Stimulated activated CD4-positive, alpha-beta T cell treated with anti-CD3 and anti-CD28 coated beads, Interleukin-12 subunit alpha, Interleukin-12 subunit beta, amount 100 ng/mL, for 4 hours (primary cell): ENCODE results near the gene PRR19.
"Not testable (repeated sequence)": the region's sequence is repeated elsewhere in the genome, so short reads cannot be mapped to it uniquely, and the experiment has no call there.

Experiments
- DNase-seq: peaks from one replicate; pipeline ENCODE4 v3.0.0-alpha.2; 2020

PRR19 gene

DNA sequence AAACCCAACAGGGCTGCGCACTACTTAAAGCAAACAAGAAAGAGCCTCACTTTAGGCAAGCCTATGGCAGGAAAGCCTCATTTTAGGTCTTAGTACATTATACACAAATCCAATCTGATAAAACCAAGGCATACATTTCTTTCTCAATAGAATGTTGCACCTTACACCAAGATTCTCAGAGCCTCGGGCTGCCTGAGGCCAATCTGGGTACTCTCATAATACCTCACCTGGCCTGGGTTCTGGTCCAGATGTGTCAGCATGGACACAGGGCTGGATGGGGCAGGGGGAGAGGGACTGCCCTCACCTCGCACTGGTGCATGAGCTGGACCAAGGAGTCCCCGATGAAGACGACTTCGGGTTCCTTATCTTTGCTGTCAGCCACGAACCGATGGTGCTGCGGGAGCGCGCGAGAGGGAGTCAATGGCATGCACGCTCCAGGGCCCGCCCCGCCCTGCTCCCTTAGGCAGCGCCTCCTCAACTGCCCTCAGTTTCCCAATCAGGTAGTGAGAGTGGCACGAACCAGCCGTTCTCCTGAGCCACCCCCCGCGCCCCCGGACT lies at the start of gene PRR19:
TSS of gene PRR19 (plus strand) at position 487 of the 558 bp plus-strand sequence. CDS start 7,453 bp downstream, outside the sequence.
- no peak for DNase-seq

DNA sequence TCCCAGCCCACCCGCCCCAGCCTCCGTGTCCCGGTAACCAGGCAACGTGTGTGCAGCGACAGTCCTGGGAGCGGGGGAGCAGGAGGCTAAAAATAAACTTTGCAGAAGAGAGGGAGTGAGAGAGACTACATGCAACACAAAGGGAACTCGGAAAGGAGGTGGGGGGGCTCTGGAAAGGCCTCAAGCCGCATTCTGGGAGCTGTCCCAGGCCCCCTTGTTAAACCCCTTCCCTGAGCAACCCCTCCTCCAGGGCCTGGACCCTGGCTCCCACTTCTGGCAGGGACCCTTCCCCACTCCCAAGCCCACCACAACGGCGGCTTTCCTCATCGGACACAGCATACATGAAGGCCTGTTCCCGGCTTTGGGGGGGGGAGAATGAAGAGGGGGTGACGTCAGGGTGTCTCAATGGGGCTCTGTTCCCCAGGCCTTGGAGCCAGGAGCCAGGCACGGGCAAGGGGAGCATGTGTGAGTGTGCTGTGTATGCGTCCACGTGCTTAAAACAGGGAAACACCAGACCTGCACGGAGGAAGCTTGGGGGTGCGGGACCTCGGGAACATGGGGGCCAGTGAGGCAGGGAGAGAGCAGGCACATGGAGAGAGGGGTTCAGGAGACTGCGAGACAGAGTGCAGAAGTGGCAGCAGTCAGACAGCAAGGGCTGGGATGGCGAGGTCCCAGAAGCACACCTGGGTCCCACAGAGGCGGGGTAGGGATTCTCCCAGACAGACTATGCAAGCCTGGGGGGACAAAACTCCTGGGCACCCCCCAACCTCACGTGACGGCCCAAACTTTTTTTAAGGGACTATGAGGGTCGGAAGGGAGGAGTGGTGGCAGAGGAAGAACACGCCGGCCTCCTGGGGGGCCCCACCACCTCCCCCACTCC lies 49.3 kb upstream of the PRR19 start:
- DNase-seq: no peak

GRCh38 chr19:42253245-42254088 lies 48.5 kb upstream of the PRR19 start:
- peak; percentile 67 for DNase-seq

- DNase-seq: peak; percentile 79
These were observed 47.7 kb upstream of the PRR19 start for GRCh38 chr19:42254089-42254849.

GRCh38 chr19:42254850-42255765 lies 46.8 kb upstream of the PRR19 start, which contains the start of gene ERF:
Gene ERF, minus strand, starts transcription at chr19:42255128. Its CDS starts 129 bp downstream, at chr19:42254999.
- peak; percentile 93 for DNase-seq

GRCh38 chr19:42255766-42256745 lies 45.9 kb upstream of the PRR19 start:
- no peak for DNase-seq

DNA sequence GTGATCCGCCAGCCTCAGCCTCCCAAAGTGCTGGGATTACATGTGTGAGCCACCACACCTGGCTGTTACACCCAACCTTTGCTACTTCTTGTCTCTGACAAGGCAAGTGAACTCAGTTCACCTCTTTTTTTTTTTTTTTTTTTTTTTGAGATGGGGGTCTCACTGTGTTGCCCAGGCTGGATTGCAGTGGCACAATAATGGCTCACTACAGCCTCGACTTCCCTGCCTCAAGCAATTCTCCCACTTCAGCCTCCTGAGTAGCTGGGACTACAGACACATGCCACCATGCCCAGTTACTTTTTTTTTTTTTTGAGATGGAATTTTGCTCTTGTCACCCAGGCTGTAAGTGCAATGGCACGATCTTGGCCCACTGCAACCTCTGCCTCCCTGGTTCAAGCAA lies 44.1 kb upstream of the PRR19 start:
- DNase-seq: not testable (repeated sequence)

DNA sequence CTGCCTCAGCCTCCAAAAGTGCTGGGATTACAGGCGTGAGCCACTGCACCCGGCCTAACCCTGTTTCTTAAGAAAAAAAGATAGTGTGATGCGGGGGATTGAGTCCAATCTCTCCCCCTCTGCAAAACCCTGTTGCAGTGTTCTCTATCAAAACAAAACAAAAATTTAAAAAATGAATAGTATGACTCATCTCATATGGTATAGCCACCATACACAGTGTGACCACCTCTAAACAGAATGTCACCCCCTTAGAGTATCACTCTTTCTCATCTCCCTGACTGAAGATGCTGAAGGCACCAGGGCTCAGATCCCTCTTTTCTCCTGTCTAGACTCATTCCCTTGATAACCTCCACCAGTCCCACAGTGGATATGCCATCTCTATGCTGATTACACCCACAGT lies 40.2 kb upstream of the PRR19 start:
- no peak for DNase-seq

- DNase-seq: not testable (repeated sequence)
These were observed 35.8 kb upstream of the PRR19 start for GRCh38 chr19:42266105-42266504.

DNA sequence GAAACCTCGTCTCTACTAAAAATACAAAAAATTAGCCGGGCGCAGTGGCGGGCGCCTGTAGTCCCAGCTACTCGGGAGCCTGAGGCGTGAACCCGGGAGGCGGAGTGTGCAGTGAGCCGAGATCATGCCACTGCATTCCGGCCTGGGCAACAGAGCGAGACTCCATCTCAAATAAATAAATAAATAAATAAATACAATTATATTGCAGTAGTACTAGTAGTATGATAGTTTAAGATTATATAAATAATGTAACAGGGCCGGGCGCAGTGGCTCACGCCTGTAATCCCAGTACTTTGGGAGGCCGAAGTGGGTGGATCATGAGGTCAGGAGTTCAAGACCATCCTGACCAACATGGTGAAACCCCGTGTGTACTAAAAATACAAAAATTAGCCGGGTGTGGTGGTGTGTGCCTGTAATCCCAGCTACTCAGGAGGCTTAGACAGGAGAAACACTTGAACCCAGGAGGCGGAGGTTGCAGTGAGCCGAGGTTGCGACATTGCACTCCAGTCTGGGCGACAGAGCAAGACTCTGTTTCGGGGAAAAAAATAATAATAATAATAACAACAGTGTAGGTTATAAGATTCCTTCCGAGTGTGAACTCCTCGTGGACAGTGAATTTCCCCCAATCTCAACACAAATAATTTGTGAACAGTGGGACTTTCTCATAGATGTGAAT lies 34.9 kb upstream of the PRR19 start:
- DNase-seq: not testable (repeated sequence)

DNA sequence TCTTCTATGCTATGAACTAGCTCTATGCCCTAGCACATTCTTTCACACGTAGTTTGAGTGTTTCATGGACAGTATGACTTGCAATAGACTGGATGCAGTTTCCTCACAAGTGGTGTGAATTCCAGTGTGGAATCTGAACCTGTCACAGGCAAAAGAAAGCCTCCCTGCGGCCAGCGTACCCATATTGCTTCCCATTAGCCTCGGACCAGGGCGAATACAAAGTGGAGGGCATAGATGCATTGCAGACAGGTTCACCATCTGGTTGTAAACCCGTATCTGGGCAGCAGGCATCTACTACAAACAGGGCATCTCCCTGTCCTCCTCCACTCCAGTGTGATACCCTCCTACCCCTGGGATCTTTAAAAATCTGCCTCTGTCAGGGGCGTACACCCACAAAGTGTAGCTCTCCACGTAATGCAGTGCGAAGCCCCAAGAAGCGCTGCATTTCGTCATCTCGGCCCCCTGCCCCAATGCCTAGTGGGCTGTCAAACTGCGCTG lies 34.2 kb upstream of the PRR19 start:
- DNase-seq: no peak

DNA sequence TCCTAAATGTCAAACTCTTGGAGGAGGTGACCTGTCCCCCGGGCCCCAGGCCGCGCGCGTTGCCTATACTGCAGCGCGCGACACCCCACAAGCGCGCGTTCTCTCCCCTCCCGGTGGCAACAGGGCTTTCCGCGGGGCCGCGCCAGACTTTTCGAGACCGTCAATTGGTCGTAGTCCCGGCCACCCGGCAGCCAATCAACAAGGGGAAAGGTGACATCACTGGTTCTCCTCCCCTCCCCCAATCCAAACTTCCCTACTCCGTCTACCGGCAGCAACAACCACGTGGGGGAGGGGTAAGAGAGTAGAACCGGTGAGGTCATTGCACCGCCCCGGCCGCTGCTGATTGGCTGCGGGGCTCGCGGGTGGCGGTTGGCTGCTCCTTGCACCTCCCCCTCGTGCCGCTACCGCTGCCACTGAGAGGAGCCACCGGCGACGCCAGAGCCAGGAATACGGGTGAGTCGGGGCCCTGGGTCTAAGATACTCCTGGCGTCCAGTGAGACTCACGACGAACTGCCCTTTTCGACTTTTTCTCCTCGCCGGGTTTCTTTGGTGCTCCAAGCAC lies 33.7 kb upstream of the PRR19 start:
- DNase-seq: peak; percentile 92

DNA sequence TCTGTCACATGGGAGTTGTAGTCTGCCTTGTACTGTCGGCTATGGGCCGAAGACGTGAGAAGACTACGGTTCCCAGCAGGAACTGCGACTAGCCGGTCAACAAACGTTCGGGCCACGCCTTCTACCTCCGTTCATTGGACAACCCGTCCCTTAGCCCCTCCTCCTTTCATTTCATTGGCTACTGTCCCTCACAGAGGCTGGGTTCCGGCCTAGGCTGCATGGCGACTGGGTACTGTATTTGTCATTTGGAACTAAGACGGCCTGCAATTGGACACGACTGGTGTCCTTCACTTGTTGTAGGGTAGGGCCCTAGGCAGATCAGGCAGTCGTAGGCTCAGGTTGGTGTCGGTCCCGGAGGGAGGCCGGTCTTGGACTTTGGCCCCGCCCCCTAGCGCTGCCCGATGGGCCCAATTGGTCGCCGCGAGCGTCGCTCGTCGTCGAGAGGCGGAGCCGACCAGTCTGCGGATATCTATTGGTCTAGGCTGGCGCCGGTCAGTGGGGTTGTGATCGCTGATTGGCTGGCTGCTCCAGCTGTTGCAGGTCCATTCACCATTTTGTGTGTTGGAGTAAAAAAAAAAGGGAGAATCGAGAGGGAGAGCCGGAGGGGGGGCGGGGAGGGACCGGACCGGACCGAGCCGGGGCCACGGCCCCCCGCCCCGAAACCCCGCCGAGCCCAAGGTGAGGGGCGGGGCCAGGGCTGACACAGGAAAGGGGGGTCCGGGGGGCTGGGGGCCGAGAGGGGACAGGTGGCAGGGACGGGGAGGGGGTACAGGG lies 33.0 kb upstream of the PRR19 start, which contains the start of gene CIC:
TSS of gene CIC (plus strand) at position 549 of the 774 bp plus-strand sequence. CDS start 2,532 bp downstream, outside the sequence.
- peak; percentile 99 for DNase-seq

- no peak for DNase-seq
These were observed 32.2 kb upstream of the PRR19 start for GRCh38 chr19:42269478-42270345.

DNA sequence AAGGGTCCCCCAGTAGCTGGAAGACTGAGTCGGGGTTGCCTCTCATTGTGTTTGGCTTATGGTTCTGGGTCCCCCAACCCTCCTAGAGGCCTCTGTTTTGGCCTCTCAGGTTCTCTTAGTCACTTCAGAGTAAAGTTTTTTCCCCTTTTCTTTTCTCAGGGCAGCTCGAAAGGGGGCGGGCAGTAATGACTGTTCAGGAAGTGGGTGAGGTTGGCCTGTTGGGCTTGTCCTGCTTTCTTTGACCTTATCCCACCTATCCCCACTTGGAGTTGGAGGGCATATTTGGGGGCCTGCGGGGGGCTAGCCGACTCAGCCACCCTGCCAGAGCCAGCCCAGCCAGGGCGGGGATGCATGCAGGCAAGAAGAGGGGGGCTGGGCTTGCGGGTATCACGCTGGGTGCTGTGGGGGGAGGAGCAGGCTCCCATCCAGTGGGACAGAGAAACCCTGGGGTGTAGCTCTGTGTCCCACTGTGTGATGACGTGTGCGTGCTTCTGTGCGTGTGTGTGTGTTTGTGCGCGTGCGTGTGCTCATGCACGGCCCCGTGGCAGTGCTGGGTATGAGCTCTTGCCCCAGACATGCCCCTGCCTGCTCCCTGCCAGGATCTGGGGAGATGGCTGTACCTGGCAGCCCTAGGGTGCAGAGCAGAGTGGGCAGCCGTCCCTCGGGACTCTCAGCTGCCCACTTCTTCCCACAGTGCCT lies 31.4 kb upstream of the PRR19 start:
- peak; percentile 54 for DNase-seq

DNA sequence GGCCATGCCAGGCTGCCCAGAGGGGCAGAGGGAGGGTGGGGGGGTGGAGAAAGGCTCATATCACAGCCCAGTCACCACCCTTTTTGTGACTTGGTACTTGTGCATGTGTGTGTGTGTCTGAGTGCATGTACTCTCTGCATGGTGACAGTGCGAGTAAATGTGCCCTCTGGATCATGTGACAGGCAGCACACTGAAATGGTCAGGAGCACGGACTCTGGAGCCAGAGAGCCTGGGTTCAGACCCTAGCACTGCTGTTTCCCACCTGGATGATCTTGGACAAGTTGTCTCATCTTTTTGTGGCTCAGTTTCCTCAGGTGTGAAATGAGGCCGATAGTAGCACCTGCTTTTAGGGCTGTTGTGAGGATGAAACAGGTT lies 30.9 kb upstream of the PRR19 start:
- no peak for DNase-seq
